GM18870 (cell line): ENCODE data around the gene CHURC1.

ENCODE experiments used
- ATAC-seq: cut with Tn5 transposase; IDR thresholded peaks from one replicate; pipeline ENCODE4 v1.9.1; 2021; ENCODE audit warnings: moderate library complexity; ENCODE audit not compliant: unreplicated experiment

The CHURC1 gene

GRCh38 chr14:64954491-64955240 lies 40.4 kb downstream of the CHURC1 start:
- no peak for ATAC-seq

GRCh38 chr14:64955297-64955696 lies 41.0 kb downstream of the CHURC1 start:
- no peak for ATAC-seq

- ATAC-seq, result no peak
These were observed 42.6 kb downstream of the CHURC1 start for GRCh38 chr14:64956697-64957406.

GRCh38 chr14:64958201-64958600 lies 43.9 kb downstream of the CHURC1 start:
- no peak for ATAC-seq

DNA sequence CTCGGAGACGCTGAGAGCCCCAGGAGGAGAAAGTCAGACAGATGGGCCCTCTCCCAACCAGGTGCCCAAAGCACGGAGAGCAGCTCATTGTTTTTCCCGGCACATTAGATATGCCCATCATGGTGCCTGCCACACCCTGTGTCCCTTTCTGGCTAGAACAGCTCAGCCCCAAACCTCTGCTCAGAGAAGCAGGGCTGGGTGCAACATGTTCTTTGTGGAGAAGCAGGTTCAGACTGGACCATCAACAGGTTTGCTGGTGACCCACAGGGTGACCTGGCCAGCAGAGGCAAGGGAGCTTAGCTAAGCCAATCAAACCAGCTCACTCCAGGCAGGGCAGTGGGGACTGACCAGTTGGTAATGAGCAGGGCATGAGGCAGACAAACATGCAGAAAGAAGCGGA lies 44.5 kb downstream of the CHURC1 start:
- no peak for ATAC-seq

DNA sequence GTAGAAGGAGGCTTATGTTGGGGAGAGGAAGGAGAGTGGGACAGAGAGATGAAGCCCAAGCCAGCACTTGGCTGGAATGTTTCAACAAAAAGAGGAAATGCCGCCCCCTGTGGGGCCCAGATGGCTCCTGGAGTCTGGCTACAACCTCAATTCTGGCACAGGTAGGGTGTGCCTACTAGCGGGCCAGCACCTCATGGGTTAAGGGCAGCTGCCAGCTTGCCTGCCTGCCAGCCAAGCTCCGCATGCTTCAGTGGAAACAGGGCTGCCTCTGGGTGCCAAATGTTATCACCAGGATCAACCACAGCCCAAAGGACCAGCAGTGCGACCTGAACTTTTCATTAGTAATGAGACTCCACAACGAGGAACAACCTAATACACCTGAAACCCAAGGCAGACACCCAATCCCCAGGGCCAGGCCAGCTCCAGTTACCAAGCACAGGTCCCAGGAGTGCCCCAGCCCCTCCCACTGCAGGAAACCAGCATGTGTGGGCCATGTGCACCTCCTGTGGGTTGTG lies 46.6 kb downstream of the CHURC1 start:
- no peak for ATAC-seq

DNA sequence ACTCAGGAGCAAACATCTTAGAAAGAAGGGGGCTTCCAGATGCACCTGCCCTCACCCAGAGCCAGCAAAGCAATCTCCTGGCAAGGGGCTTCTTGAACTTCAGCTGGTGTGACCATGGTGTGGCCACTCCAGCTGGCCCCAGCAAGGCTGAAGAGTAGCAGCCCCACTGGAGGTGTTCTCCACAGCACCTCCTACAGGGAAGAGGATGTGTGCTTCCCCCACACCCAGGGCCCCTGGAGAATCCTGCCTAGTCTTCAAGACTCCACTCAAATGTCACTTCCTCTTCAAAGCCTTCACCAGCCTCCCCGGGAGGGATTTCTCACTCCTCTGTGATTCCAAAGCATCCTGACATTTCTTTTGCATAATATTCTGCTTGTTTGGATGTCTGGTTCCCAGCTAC lies 49.4 kb downstream of the CHURC1 start:
- no peak for ATAC-seq

GRCh38 chr14:64965356-64966000 lies 51.2 kb downstream of the CHURC1 start:
- ATAC-seq, result no peak

- no peak for ATAC-seq
These were observed 52.7 kb downstream of the CHURC1 start for GRCh38 chr14:64966976-64967375.

DNA sequence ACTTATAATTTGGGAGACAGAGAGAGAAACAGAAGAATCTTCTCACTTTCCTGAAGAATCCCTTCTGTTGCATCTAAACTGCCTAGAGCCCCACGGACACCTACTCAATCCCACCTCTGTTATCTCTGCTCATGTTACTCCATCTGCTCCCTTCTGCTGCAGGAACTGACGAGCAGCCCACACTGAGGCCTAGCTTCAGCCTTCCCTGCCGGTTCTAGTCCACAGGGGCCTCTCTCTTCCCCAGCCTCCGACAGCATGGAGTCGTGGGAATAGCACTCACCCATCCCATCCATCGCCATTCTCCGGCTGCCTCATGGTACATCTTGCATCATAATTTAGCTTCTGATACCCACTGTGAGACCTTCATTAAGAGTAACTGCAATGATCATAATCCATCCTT lies 53.9 kb downstream of the CHURC1 start:
- no peak for ATAC-seq

GRCh38 chr14:64968651-64969050 lies 54.4 kb downstream of the CHURC1 start:
- ATAC-seq, result no peak

GRCh38 chr14:64970041-64970440 lies 55.8 kb downstream of the CHURC1 start:
- no peak for ATAC-seq

DNA sequence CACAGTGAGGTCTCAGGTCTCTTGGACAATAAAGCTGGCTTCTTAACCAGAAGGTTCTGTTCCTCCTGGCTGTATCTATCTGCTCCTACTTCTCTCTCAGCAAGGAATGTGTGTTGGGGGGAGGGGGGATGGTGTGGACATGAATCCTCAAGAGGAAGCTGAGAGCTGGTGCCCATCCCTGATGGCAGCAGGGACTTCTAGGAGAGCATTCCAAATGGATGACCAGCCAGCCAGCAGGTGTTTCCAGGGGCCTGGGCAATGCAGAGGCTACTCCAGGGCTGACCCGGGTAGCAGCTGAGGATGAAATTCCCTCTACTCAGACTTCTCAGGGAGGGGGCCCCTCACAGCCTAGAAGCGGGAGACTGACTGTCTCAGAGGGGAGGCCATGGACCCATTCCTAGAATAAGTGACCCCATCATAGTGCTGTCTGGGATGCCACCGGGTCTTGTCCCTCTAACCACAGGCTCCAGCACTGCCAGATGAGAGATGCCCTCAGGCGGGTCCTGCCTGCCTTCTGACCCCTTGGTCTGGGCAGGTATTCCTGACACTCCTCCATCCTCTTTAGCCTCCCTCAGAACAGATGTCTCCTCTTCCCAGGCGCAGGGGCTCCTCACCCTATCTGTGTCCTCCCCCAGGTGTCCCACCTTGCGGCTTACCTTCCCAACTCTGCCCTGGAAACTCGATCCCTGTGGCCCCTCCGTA lies 56.7 kb downstream of the CHURC1 start:
- ATAC-seq, result no peak

DNA sequence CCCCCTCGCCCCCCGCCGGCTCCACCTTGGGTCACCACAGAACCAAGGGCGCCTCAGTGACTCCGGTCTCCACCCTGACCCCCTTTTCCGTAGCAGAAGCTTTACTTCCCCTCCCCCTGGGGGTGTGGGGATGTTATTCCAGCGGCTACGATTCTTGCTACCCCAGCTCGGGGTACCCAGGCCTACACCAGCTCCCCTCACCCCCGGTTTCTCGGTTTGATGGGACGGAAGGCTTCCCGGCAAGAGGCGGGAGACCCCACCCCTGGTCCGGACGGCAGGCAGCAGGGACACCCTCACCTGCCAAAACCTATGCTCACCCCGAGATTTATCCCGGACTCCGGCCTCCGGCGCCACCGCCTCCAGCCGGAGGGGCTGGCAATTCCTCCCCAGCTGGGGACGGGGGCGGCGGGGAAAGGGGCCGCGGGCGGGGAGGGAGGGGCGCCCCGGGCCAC lies 57.3 kb downstream of the CHURC1 start:
- no peak for ATAC-seq

GRCh38 chr14:64971943-64972791 lies 57.9 kb downstream of the CHURC1 start, which contains the start of gene RAB15:
Gene RAB15, minus strand, starts transcription at chr14:64972336. Its CDS starts 260 bp downstream, at chr14:64972076.
- no peak for ATAC-seq

DNA sequence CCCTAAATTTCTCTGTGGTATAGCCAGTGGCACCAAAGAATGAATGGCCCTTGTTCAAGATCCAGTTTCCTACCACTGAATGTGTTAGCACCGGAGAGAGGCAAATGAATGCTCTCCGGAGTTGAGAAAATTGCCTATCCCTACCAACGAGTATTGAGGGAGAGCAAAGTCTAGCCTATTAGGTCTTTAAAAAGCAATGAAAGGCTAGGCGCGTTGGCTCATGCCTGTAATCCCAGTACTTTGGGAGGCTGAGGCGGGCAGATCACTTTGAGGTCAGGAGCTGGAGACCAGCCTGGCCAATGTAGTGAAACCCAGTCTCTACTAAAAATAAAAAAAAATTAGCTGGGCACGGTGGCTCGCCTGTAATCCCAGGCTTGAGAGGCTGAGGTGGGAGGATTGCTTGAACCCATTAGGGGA lies 58.8 kb downstream of the CHURC1 start:
- ATAC-seq, result no peak

DNA sequence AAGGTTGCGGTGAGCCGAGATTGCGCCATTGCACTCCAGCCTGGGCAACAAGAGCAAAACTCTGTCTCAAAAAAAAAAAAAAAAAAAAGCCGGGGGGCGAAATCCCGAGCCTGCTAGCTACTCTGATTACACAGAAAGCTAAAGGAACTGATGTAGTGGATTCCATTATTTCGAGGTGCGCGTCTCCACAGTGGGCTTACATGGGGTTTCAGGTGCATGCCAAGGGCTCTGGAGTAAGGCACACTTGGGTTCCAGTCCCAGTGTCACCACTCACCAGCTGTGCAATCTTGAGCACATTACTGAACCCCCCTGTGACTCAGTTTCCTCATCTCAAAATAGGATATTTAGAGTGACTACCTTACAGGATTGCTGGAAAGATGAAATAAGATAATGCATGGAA lies 59.6 kb downstream of the CHURC1 start:
- ATAC-seq, result no peak

DNA sequence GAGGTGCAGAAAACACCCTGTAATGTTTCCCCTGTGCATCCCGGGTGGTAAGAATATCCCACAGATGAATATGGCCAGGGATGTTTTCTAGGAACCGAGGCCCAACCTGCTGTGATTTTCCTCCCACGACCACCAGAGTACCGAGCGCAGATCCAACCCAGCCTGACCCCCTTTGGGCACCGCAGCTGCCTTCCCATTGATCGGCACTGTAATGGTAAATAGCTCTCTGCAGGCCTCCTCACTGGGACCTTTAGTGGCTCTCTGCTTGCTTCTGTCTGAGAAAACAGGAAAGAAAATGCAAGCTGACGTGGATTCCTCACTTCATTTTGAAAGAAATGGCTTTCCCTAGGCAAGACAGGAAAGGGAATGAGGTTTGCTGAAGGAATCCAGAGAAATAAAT lies 60.3 kb downstream of the CHURC1 start:
- no peak for ATAC-seq

- no peak for ATAC-seq
These were observed 65.2 kb downstream of the CHURC1 start for GRCh38 chr14:64979336-64980074.
